Left ventricle myocardium inferior (tissue), 1 donor: Measurements from ENCODE around the gene NELFCD. TPM values are rescaled to one million over a fixed set of nuclear protein-coding genes. Genes with fewer than 3 reads are reported as not detected.
"Not testable (repeated sequence)": the region's sequence is repeated elsewhere in the genome, so short reads cannot be mapped to it uniquely, and the experiment has no call there.

Experiments
- DNase-seq: peaks from one replicate; pipeline ENCODE4 v3.0.0-alpha.2; 2020
- H3K27ac ChIP-seq: fragments of 200-600 bp; replicated peaks from 2 replicates; pipeline ENCODE4 v1.8.0; 2021
- H3K27me3 ChIP-seq: fragments of 200-600 bp; 2 replicates; pipeline ENCODE4 v1.8.0; 2021; ENCODE audit warnings: low read depth
- H3K36me3 ChIP-seq: fragments of 200-600 bp; 2 replicates; pipeline ENCODE4 v1.8.0; 2021
- H3K4me1 ChIP-seq: fragments of 200-600 bp; 2 replicates; pipeline ENCODE4 v1.8.0; 2021
- H3K4me3 ChIP-seq: fragments of 200-600 bp; 2 replicates; pipeline ENCODE4 v1.8.0; 2021; ENCODE audit warnings: mild to moderate bottlenecking, moderate library complexity
- H3K9me3 ChIP-seq: fragments of 200-600 bp; replicated peaks from 2 replicates; pipeline ENCODE4 v1.8.0; 2021
- intact Hi-C: fragments of 100-400 bp; cut with micrococcal nuclease; formaldehyde crosslinking; loops from one replicate; pipeline ENCODE4 v1.11.0; 2022
- total RNA-seq: library from RNA; stranded (reverse); fragmentation: NEBNext Ultra II Directional; extraction: Animal tissue kit (Norgen Biotek cat#: 25700); gene quantifications from one replicate; pipeline ENCODE4 v1.2.1, GENCODE V29; 2021
- TF ChIP-seq, protein P1 (sequence below): fragments of 200-600 bp; IDR thresholded peaks from 2 replicates; pipeline ENCODE4 v1.8.0; 2021; ENCODE audit warnings: antibody characterized with exemption, mild to moderate bottlenecking, borderline replicate concordance
- donor health status: DM: no; HTN: yes; CAD: no; lungs with severe emphysema.

The NELFCD gene
- total RNA-seq, 1 donor from 2014 or later = 30.4 TPM

- intact Hi-C loops = no loop called here
- Histone ChIP-seq H3K36me3 (no peaks in the 10 kb centered on the region), H3K9me3 (no peaks in the 10 kb centered on the region), H3K27me3 (no peaks in the 10 kb centered on the region), H3K4me1 (peaks cover 73% of the 10 kb centered on the region), H3K4me3 (peak overlapping the region; percentile 96), H3K27ac (peak overlapping the region; percentile 89)
- TF ChIP-seq, protein P1, sequence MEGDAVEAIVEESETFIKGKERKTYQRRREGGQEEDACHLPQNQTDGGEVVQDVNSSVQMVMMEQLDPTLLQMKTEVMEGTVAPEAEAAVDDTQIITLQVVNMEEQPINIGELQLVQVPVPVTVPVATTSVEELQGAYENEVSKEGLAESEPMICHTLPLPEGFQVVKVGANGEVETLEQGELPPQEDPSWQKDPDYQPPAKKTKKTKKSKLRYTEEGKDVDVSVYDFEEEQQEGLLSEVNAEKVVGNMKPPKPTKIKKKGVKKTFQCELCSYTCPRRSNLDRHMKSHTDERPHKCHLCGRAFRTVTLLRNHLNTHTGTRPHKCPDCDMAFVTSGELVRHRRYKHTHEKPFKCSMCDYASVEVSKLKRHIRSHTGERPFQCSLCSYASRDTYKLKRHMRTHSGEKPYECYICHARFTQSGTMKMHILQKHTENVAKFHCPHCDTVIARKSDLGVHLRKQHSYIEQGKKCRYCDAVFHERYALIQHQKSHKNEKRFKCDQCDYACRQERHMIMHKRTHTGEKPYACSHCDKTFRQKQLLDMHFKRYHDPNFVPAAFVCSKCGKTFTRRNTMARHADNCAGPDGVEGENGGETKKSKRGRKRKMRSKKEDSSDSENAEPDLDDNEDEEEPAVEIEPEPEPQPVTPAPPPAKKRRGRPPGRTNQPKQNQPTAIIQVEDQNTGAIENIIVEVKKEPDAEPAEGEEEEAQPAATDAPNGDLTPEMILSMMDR = no peak
- DNase-seq = peak; percentile 43
These were observed 26.8 kb downstream of the NELFCD start for GRCh38 chr20:59007665-59008511.

- Histone ChIP-seq H3K4me1 (peaks cover 65% of the 10 kb centered on the region), H3K27ac (no peak overlapping the region)
- intact Hi-C loops = no loop called here
These were observed 27.8 kb downstream of the NELFCD start for GRCh38 chr20:59008715-59009336.

GRCh38 chr20:59010321-59010994, 29.4 kb downstream of the NELFCD start:
- TF ChIP-seq, protein P1 = no peak
- Histone ChIP-seq H3K27me3 (no peaks in the 10 kb centered on the region), H3K27ac (peak overlapping the region; percentile 59), H3K36me3 (no peaks in the 10 kb centered on the region), H3K9me3 (no peaks in the 10 kb centered on the region), H3K4me3 (no peak overlapping the region), H3K4me1 (peaks cover 62% of the 10 kb centered on the region)
- no peak for DNase-seq
- intact Hi-C loops = no loop called here

More at GRCh38 chr20:59008715-59009336, 27.8 kb downstream of the NELFCD start:
- H3K36me3 ChIP-seq = no peaks in the 10 kb centered on the region
- no peak for DNase-seq
- H3K27me3 ChIP-seq = no peaks in the 10 kb centered on the region
- TF ChIP-seq, protein P1 = no peak
- no peak overlapping the region for H3K4me3 ChIP-seq
- H3K9me3 ChIP-seq = no peaks in the 10 kb centered on the region

GRCh38 chr20:59010995-59011873, 30.2 kb downstream of the NELFCD start:
- peaks cover 57% of the 10 kb centered on the region for H3K4me1 ChIP-seq
- TF ChIP-seq, protein P1 = no peak
- peak overlapping the region; percentile 32 for H3K4me3 ChIP-seq
- DNase-seq = no peak
- H3K27me3 ChIP-seq = no peaks in the 10 kb centered on the region
- peak overlapping the region; percentile 59 for H3K27ac ChIP-seq
- no peaks in the 10 kb centered on the region for H3K36me3 ChIP-seq
- no peaks in the 10 kb centered on the region for H3K9me3 ChIP-seq
- intact Hi-C loops = no loop called here

DNA sequence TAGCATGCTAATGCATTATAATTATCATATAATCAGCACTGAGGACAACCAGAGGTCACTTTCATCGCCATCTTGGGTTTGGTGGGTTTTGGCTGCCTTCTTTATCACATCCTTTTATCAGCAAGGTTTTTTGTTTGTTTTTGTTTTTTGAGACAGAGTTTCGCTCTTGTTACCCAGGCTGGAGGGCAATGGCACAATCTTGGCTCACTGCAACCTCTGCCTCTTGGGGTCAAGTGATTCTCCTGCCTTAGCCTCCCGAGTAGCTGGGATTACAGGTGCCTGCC, 30.8 kb downstream of the NELFCD start:
- H3K27ac ChIP-seq = peak overlapping the region; percentile 59
- H3K36me3 ChIP-seq, intact Hi-C loops, H3K27me3 ChIP-seq, DNase-seq, H3K9me3 ChIP-seq: not testable (repeated sequence)
- H3K4me1 ChIP-seq = peaks cover 57% of the 10 kb centered on the region
- peak overlapping the region; percentile 32 for H3K4me3 ChIP-seq
